Hindlimb muscle (tissue), 1 donor: ENCODE data around the gene PDE1A. TPM values are rescaled to one million over a fixed set of nuclear protein-coding genes. Genes with fewer than 3 reads are reported as not detected.

ENCODE experiments used
- DNase-seq: peaks from one replicate; pipeline ENCODE4 v3.0.0-alpha.2; 2013
- polyA plus RNA-seq: library from polyadenylated mRNA; unstranded; fragments of 120-200 nt; gene quantifications from one replicate; pipeline ENCODE4 v1.2.1, GENCODE V29; 2013; ENCODE audit not compliant: insufficient read length

The PDE1A gene
- polyA plus RNA-seq, 1 donor = 6.4 TPM

DNA sequence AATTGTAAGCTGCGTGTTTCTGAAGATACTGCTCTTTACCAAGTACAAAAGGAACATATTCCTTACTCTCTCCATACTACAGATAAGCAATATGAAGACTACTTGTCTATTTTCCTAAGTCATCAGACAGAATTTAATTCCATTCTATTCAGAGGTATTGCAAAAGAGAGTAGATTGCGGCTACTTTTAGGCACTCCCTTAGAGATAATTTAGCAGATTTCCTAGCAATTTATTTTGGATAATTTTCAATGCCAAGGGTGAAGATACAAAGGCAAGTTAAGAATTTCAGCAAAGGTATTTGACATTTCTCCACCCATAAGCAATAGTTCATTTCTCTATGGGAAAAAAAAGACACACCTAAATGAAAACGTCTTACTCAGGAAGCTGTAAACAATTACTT lies 161.1 kb downstream of the PDE1A start:
- DNase-seq = no peak

DNA sequence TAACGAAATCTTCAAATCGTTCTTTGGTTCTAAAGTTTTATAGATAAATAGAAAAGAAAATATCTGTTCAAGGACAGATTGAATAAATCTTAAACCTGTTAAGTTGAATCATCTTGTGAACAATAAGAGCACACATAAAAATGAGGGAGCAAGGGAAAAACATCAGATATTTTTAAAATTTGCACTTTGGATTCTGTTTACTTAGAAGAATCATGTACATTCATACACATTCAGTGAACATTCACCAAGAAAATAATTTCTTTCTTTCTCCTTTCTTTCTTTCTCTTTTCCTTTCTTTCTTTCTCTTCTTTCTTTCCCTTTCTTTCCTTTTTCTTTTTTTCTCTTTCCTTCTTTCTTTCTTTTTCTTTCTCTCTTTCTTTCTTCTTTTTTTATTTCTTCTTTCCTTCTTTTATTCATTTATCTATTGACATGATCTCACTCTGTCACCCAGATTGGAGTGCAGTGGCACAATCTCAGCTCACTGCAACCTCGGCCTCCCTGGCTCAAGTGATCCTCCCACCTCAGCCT lies 164.9 kb downstream of the PDE1A start:
- DNase-seq = no peak

DNA sequence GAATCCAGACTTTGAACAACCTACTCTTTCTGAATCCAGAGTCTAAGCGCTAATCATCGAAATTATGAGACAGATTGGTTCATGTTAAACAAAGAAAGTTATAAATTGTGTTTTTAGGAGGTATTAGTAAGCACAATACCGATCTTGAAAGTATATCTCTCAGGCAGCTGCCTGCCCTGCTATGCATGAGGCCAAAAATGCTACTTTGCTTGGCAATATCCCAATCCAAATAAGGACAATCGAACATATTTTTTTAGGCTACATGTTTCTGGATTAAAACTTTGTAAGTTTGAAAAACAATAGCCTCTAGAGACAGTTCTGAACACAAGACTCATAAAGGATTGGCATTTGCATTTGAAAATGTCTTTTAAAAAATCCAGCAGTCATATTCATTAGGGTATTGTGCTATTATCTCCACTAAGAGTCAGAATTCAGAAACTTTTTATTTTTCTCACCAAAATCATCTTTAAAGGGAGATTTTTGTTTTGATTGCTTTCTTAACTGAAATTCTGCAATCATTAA lies 167.1 kb downstream of the PDE1A start:
- no peak for DNase-seq

DNA sequence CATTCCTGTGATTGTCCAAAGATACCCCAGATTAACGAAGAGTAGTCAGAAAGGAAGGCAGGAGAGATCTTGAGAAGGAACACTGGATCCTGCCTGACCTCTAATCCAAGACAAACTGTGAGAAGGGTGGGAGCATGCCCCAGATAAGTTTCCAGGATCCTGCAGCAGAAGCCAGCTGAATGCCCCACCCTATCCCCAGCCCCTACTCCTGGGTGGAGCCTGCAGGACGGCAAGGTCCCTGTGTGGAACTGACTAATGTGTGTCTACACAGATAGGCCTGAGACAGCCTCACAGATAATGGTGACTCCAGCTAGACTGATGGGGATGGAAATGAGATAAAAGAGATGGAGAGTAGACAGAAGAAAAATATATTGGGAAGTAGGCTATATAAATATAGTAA lies 174.3 kb downstream of the PDE1A start:
- DNase-seq = no peak

DNA sequence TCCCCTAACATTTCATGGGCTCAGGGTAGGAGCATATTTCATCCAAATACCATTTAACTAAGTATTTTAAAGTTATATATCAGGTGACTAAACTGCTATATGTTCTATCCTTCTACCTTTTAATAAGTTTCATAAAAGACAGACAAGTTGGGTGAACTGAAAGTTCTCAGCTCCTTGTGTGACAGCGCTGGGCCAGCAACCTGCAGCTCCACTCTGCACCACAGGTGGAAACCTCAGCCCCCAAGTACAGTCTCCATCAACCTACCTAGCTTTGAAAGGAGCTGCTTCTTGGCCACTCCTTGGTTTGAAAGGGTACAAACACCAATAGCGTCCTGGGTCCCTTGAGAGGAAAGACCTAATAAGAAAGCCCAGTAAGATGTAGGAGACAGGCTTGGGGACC lies 177.9 kb downstream of the PDE1A start:
- no peak for DNase-seq

DNA sequence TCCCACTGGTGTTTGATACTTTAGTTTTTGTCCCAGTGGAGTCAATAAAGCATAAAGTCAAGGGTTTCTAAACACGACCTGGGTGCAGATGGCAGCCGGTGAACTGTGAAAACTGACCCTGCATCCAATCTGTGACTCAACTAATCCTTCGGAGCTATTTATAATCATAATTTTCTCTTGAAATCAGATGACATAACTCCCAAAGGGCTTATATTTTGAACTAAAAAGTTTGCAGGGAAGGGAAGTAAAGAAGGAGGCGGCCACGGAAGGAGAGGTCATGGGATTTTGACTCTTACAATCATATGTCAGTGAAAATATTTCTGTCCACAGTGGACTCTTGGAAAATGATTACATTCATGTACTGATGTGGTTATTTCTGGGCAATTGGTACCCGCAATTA lies 178.5 kb downstream of the PDE1A start:
- peak; percentile 15 for DNase-seq

DNA sequence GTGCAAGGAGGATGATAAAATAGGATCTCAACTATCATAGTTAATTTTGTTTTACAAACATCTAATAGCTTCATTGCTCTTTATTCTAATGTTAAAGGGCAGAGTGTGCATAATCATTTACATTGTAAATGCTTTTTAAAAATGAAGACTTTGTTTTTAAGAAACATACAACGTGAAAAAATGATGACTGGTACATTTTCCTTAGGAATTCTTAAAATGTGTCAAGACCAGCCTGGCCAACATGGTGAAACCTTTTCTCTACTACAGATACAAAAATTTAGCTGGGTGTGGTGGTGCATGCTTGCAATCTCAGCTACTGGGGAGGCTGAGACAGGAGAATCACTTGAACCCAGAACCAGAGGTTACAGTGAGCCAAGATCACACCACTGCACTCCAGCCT lies 179.0 kb downstream of the PDE1A start:
- DNase-seq = no peak

DNA sequence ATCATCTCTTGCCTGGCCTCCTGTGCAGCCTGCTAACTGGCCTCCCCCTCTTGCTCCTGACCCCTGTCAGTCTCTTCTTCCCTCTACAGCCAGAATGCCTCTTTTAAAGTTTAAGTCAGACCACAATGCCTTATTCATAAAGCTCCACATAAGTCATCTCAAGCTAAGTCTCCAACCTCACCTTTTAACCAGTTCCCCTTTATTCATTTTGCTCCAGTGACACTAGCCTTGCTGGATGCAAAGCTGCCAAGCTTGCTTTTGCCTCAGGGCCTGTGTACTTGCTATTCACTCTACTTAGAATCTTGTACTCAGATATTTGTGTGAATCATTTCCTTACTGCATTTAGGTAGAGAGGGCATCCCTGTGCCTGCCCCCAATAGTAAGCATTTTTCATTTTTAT lies 180.9 kb downstream of the PDE1A start:
- DNase-seq = no peak

DNA sequence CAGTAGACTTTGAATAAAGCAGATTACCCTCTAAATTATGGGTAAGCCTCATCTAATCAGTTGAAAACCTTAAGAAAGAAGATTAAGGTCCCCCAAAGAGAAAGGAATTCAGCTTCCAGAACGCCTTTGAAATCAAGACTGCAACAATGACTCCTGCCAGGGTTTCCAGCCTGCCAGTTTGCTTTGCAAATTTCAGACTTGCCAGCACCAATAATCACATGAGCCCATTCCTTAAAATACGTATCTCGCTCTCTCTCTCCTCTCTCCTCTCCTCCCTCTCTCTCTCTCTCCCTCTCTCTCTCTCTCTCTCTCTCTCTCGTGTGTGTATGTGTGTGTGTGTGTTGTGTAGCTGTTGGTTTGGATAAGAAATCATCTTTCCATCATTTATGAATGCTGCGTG lies 184.2 kb downstream of the PDE1A start:
- no peak for DNase-seq

DNA sequence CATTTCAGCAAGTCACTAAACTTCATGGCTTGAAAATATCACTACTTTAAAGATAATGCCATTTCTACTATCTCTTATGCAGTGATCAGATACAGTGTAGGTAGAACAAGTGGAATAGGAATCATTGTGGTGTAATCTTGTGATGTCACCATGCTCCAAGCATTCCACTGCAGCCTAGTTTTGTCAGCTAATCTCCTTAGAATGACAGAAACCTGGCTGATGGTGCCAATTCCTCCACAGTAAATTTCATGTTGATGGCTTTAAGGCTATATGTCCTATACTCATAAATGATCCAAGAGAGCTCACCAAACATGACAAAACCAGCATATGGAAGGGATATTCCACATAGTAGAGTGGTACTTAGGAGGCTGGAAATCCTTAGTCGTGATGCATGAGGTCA lies 184.9 kb downstream of the PDE1A start:
- DNase-seq = no peak

DNA sequence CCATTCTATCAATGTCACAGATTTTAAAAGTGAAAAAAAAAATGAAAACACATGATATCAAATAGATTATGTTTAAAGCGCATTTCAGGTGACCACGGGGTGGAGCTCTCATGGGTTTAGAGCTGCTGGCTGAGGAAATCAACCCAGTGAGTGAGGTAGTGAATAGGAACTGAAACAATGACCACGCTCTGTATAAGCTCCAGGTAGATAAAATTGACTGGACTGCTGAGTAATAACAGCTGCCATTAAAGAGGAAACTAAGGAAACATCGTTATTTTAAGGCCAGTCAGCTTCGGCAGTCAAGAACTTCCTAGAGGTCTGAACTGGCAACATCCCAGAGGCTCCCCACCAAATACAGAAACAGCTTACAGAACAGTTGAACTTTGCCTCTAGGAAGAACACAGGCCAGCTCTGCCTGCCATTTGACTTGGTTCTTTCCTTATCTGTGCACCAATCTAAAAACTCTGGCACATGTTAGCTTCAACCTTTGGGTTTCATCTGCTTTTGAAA lies 185.9 kb downstream of the PDE1A start:
- no peak for DNase-seq

DNA sequence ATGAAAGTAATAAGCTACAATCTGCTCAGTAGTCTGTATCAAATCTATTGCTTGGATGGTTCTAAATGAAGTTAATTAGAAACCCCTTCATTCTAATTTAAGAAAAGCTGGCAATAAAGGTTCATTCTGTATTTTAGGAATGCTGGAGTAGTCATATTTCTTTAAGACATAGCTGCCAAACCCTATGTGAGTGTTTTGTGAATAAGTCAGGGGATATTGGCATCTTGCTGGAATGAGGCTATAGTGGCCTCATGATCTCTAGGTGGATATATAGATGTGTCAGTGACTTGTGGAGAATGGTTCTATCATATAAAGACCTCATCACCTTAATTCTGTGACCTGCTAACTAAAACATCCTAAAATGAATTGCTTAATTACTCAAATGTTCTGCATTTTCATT lies 196.3 kb downstream of the PDE1A start:
- no peak for DNase-seq

DNA sequence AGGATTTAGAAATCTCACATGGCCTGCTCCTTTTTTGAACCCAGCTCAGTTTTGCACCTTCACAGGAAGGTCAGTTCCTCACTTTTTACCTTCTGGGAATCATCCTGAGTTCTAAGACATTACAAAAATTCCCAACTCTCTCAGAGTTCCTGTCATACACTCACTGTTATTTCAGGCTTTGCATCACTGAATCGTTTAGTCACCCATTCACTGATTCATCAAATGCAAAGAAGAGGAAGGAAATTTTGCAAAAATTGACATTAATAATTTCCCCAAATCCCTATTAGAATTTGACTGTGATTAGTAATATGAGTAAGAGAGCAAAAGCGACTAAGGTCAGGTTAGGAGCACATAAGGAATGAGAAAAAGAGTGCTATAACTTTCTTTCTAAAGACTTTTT lies 197.5 kb downstream of the PDE1A start:
- DNase-seq = no peak

DNA sequence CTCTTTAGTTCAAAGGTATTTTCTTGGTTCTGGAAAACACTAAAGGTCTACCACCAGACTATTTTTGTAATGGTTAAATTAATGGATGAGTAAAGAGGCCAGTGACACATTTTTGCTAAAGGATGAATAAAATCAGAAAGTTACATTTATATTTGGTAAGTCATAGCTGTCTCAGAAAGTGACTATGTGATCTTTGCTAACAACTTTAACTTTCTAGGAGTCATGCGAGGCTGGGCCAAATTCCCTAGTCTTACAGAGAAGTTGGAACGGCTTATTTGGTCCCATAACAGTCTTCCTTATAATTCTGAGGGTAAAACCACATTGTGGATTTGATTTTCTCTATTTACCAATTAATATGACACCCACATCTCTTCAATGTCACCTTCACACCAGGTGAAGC lies 198.1 kb downstream of the PDE1A start:
- no peak for DNase-seq

DNA sequence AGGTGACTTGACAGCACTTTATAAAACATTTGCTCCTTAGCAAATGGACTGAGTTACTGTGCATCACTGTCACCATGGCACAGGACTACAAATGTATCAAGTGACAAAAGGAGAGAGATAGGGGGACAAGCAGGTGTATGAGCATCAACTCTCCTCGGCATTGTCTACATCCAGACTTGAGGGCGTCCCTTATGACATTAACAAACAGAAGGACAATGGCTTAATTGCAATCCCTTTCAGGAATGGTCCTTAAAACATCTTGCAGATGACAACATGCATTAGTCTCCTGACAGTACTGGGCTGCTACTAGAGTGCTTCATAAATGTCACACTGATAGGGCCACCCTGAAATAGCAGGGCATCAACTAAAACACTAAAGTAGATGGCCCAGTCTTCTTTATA lies 198.8 kb downstream of the PDE1A start:
- DNase-seq = no peak

DNA sequence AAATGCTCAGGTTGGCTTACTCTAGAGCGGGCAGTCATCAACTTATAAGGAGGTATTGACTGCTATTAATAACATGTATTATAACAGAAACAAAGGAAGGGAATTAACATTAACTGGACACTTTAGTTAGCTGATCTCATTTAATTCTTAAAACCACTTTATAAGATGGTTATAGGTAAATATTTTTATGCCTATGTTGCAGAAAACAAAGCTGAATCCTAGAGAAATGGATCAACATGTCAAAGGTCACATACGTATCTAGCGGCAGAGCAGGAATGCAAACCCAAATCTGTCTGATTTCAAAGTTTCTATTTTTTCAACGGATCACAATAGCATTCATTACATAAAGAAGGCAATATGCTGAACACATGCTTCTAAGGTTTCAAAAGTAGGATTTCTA lies 200.0 kb downstream of the PDE1A start:
- no peak for DNase-seq

DNA sequence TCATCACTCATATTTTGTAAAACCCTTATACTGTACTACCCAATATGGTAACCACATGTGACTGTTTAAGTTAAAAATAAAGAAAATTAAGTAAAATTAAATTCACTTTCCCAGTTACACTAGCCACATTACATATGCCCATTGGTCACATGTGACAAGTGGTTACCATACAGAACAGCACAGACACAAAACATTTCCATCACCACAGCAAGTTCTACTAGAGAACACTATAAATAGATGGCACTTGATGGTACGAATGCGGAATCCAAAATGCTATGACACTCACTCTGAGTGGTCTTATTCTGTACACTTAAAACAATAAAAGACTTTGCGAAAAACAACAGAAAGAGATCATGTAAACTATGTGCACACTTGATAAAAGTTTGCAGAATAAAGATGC lies 202.2 kb downstream of the PDE1A start:
- no peak for DNase-seq

DNA sequence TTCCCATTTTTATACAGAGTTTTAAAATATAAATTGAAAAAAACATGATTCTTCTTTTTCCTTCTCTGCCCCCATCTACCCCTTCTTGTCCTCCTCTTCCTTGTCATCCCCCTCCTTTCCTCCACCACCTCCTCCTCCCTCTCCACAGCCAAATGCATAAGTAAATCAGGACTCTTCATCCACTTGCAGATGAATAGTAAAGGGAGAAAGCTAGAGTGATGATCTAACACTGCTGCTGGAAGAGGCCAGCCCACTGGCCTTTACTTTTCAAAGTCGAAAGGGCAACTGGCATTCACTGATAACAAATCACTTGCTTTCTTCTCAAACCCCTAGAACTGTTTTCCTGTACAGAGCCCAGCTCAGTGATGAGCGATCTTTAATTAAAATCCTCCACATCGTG lies 205.8 kb downstream of the PDE1A start:
- no peak for DNase-seq

DNA sequence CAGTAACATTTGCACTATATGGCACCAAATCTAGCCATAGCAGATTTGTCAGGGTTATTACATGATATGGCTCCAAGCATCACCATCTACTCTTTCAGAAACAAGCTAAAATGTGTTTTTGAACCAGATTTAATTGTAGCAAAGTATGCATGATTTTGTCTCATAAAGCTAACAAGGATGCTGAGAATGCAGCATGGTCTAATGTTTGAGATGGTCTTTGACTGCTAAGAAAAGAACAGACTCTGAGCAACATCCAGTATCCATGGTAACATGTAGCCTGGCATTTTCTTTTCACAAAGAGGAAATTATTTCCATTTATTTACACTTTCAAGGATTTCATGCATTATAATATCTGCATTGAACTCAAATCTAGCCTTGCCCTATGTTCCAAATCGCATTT lies 206.5 kb downstream of the PDE1A start:
- no peak for DNase-seq

DNA sequence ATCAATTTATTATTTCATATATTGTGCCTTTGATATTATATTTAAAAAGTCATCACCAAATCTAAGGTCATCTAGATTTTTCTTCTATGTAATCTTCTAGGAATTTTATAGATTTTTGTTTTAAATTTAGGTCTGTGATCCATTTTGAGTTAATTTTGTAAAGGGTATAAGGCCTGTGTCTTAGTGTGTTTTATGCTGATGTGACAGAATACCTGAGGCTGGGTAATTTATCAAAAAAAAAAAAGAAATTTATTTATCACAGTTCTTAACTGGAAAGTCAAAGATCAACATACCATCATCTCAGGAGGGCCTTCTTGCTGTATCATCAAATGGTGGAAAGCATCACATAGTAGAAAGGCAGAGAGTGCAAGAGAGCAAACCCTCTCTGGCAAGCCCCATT lies 216.2 kb downstream of the PDE1A start:
- no peak for DNase-seq

DNA sequence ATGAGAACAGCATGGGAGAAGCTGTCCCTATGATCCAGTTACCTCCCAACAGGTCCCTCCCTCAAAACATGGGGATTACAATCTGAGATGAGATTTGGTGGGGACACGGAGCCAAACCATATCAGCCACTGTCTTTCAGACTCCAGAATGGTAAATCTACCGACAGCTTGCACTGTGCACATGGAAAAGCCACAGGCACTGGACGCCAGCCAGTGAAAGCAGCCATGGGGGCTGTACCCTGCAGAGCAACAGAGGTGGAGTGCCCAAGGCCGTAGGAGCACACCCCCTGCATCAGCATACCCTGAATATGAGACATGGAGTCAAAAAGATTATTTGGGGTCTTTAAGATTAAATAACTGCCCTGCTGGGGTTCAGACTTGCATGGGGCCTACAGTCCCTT lies 218.4 kb downstream of the PDE1A start:
- DNase-seq = no peak

DNA sequence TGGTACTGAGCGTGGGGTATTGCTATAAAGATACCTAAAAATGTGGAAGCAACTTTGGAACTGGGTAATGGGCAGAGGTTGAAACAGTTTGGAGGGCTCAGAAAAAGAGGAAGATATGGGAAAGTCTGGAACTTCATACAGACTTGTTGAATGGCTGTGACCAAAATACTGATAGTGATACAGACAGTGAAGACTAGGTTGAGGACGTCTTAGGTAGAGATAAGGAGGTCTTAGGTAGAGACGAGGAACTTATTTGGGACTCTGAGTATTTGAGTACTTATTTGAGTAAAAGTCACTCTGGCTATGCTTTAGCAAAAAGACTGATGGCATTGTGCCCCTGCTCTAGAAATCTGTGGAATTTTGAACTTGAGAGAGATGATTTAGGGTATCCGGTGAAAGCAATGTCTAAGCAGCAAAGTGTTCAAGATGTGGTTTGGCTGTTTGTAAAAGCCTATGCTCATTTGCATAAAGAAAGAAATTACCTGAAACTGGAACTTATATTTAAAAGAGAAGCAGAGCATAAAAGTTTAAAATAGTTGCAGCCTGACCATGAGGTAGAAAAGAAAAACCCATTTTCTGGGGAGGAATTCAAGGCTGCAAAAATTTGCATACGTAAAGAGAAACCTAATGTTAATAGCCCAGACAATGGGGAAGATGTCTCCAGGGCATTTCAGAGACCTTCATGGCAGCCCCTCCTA lies 219.6 kb downstream of the PDE1A start:
- DNase-seq = no peak

DNA sequence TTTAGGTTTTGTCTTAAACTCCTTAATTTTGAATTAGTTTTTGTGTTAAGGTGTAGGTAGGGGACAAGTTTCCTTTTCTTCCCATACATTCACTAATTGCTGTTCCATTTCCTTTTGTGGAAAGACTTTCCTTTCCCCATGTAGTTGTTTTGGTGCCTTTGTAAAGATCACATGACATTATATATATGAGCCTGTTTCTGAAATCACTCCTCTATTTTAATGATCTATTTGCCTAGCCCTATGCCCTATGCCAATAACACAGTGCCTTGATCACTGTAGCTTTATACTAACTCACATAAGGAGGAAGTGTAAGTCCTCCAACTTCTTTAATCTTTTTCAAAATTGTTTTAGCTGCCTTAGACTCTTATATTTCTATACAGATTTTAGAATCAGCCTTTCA lies 229.3 kb downstream of the PDE1A start:
- no peak for DNase-seq

DNA sequence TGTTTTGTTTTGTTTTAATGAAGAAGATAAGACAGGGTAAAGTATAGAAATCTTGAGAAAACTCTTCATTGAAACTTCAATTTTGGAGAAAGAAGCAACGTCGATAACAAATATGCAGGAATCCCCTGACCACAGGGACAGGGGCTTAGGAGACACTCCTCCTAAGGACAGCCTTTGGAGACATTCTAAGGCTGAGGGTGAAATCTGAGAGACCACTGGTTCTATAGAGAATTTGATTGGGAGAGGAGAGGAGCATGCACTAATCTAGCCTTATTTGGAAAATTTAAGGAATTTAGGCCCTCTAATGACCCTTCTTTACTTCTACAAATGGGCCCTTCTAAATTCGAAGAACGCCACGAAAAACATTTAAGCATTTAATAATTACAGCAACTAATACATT lies 233.5 kb downstream of the PDE1A start:
- DNase-seq = no peak

DNA sequence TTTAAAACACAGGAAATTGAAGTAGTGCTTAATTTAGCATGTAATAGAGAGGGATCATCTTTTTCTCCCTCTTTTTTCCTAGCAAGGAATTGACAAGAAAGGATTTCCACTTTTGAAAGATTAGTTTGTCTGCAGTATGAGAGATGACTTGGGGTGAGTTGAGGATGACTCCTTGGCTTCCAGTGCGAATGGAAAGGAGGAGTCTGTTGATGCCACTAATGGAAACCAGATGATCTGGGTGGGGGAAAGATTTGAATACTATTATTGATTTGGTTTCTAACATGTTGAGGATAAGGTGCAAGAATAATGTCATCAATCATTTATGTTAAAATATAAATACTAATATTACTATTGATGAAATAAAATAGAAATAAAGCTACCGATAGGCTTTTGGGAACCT lies 235.8 kb downstream of the PDE1A start:
- no peak for DNase-seq
